H1 (cell line): ENCODE measurements around the gene CELA2A. TPM values are rescaled to one million over a fixed set of nuclear protein-coding genes. Genes with fewer than 3 reads are reported as not detected.

Experiments used
- CTCF ChIA-PET: fragments of 300-600 bp; sonication (Branson Sonifier 250); formaldehyde crosslinking; loops from one replicate; lab custom pipeline; 2021; ENCODE audit not compliant: partially characterized antibody; lab: Charles Lee
- POLR2A ChIA-PET: fragments of 300-600 bp; sonication (Branson Sonifier 250); formaldehyde crosslinking; loops from one replicate; lab custom pipeline; 2021; ENCODE audit warnings: inconsistent platforms; ENCODE audit not compliant: partially characterized antibody; lab: Charles Lee
- DNase-seq, 2 experiments: peaks; one replicate each; pipeline versions ENCODE4 v3.0.0 to v3.0.0-alpha.2; 2010 to 2022; ENCODE audit warnings: low spot score in 2 of 2, low read depth in 1 of 2, mixed read lengths in 1 of 2
- FAIRE-seq: peaks from 2 replicates; lab custom pipeline; 2011; peaks lifted over from hg19 to GRCh38; lab: Jason Lieb, UNC
- H2AFZ ChIP-seq: 2 replicates; pipeline ENCODE4 v1.8.1; 2012; ENCODE audit warnings: low read length, inconsistent platforms
- H2AK5ac ChIP-seq: 2 replicates; pipeline ENCODE4 v1.6.1; 2013; ENCODE audit warnings: low read depth, low read length
- H2BK120ac ChIP-seq: replicated peaks from 2 replicates; pipeline ENCODE3; 2013; ENCODE audit warnings: low read depth, low read length, inconsistent platforms
- H2BK12ac ChIP-seq: 2 replicates; pipeline ENCODE4 v1.6.1; 2013; ENCODE audit warnings: low read depth, low read length
- H2BK15ac ChIP-seq: 2 replicates; pipeline ENCODE4 v1.6.1; 2013; ENCODE audit warnings: low read length
- H2BK20ac ChIP-seq: 2 replicates; pipeline ENCODE4 v1.6.1; 2013; ENCODE audit warnings: low read length
- H2BK5ac ChIP-seq: 2 replicates; pipeline ENCODE4 v1.6.1; 2013; ENCODE audit warnings: low read depth, low read length
- H3K14ac ChIP-seq: 2 replicates; pipeline ENCODE4 v1.6.1; 2013; ENCODE audit warnings: inconsistent platforms; ENCODE audit not compliant: insufficient read length
- H3K18ac ChIP-seq: 2 replicates; pipeline ENCODE4 v1.6.1; 2013; ENCODE audit warnings: low read length; ENCODE audit errors: extremely low read depth
- H3K23ac ChIP-seq: 2 replicates; pipeline ENCODE4 v1.6.1; 2013; ENCODE audit warnings: inconsistent platforms; ENCODE audit not compliant: insufficient read length
- H3K23me2 ChIP-seq: 2 replicates; pipeline ENCODE4 v1.6.1; 2013; ENCODE audit warnings: low read depth, low read length
- H3K27ac ChIP-seq: 2 replicates; pipeline ENCODE4 v1.6.1; 2011; ENCODE audit warnings: low read depth, low read length, inconsistent platforms
- H3K27me3 ChIP-seq, 4 experiments: replicated peaks in 1 of 4; 1 replicate in 1 of 4; 2 replicates in 3 of 4; pipeline versions ENCODE4 v1.6.1 to v1.8.1; 2011 to 2013; ENCODE audit warnings: low read length in 3 of 4, mild to moderate bottlenecking in 3 of 4, inconsistent platforms in 2 of 4, mixed read lengths in 2 of 4, moderate library complexity in 1 of 4; ENCODE audit not compliant: control insufficient read depth in 3 of 4, insufficient read depth in 3 of 4; ENCODE audit errors: extremely low read depth in 1 of 4
- H3K36me3 ChIP-seq, 4 experiments: 2 replicates each; pipeline versions ENCODE4 v1.6.1 to v1.8.1; 2011 to 2013; ENCODE audit warnings: mild to moderate bottlenecking in 4 of 4, low read length in 3 of 4, moderate library complexity in 2 of 4, control low read depth in 1 of 4, inconsistent platforms in 1 of 4; ENCODE audit not compliant: insufficient read depth in 4 of 4, control insufficient read depth in 2 of 4
- H3K4ac ChIP-seq: replicated peaks from 2 replicates; pipeline ENCODE3; 2013; ENCODE audit warnings: low read length, low read depth, mixed read lengths, inconsistent platforms; ENCODE audit not compliant: insufficient read length
- H3K4me1 ChIP-seq, 4 experiments: replicated peaks in 1 of 4; 1 replicate in 1 of 4; 2 replicates in 3 of 4; pipeline versions ENCODE4 v1.6.1 to v1.8.1; 2011 to 2013; ENCODE audit warnings: low read length in 3 of 4, inconsistent platforms in 2 of 4, mixed read lengths in 1 of 4; ENCODE audit not compliant: insufficient read depth in 4 of 4, control insufficient read depth in 3 of 4
- H3K4me2 ChIP-seq, 2 experiments: 2 replicates each; pipeline versions ENCODE4 v1.6.1 to v1.8.1; 2011 to 2013; ENCODE audit warnings: low read depth in 2 of 2, low read length in 2 of 2, control low read depth in 1 of 2, inconsistent platforms in 1 of 2, mild to moderate bottlenecking in 1 of 2; ENCODE audit not compliant: insufficient read depth in 1 of 2
- H3K4me3 ChIP-seq, 4 experiments: fragments of 200-600, 300-600 bp in 1 of 4; sonication (generic), shearing (Covaris generic), sonication (Bioruptor Twin) in 1 of 4; 2 replicates each; pipeline versions ENCODE4 v1.5.1 to v1.8.1; 2011 to 2016; ENCODE audit warnings: low read length in 4 of 4, low read depth in 3 of 4, control low read depth in 2 of 4, inconsistent platforms in 2 of 4, mild to moderate bottlenecking in 2 of 4, mixed read lengths in 1 of 4, moderate library complexity in 1 of 4; ENCODE audit not compliant: insufficient read depth in 2 of 4; ENCODE audit errors: extremely low read depth in 1 of 4
- H3K56ac ChIP-seq: replicated peaks from 2 replicates; pipeline ENCODE3; 2013; ENCODE audit warnings: low read depth, mild to moderate bottlenecking, mixed read lengths, low read length, inconsistent platforms; ENCODE audit not compliant: insufficient read length
- H3K79me1 ChIP-seq: 2 replicates; pipeline ENCODE4 v1.6.1; 2013; ENCODE audit warnings: low read depth, low read length, control low read depth
- H3K79me2 ChIP-seq, 2 experiments: 2 replicates each; pipeline versions ENCODE4 v1.6.1 to v1.8.1; 2012 to 2013; ENCODE audit warnings: low read length in 2 of 2, mild to moderate bottlenecking in 2 of 2, inconsistent platforms in 1 of 2; ENCODE audit not compliant: insufficient read depth in 2 of 2, control insufficient read depth in 1 of 2
- H3K9ac ChIP-seq, 4 experiments: replicated peaks in 1 of 4; 1 replicate in 1 of 4; 2 replicates in 3 of 4; pipeline versions ENCODE4 v1.6.1 to v1.8.1; 2011 to 2013; ENCODE audit warnings: low read depth in 3 of 4, low read length in 3 of 4, control low read depth in 2 of 4, mild to moderate bottlenecking in 2 of 4, moderate library complexity in 2 of 4, inconsistent platforms in 1 of 4; ENCODE audit errors: extremely low read depth in 1 of 4
- H3K9me3 ChIP-seq, 2 experiments: 2 replicates each; pipeline versions ENCODE4 v1.6.1 to v1.8.1; 2012 to 2013; ENCODE audit warnings: mild to moderate bottlenecking in 2 of 2, moderate library complexity in 2 of 2, control low read depth in 1 of 2, inconsistent platforms in 1 of 2, low read depth in 1 of 2, low read length in 1 of 2, mixed read lengths in 1 of 2; ENCODE audit not compliant: insufficient read depth in 2 of 2
- H4K20me1 ChIP-seq, 2 experiments: replicated peaks in 1 of 2; 2 replicates each; pipeline versions ENCODE3 to v1.8.1; 2011 to 2013; ENCODE audit warnings: inconsistent platforms in 2 of 2, low read length in 2 of 2, mild to moderate bottlenecking in 1 of 2; ENCODE audit not compliant: insufficient read depth in 2 of 2, control insufficient read depth in 1 of 2
- H4K5ac ChIP-seq: 2 replicates; pipeline ENCODE4 v1.6.1; 2013; ENCODE audit warnings: low read length, low read depth, mixed read lengths, inconsistent platforms; ENCODE audit not compliant: insufficient read length
- H4K8ac ChIP-seq: 2 replicates; pipeline ENCODE4 v1.8.0; 2013; ENCODE audit warnings: mild to moderate bottlenecking, moderate library complexity, low read length, inconsistent platforms; ENCODE audit not compliant: insufficient read depth; ENCODE audit errors: extremely low read depth
- H4K91ac ChIP-seq: replicated peaks from 2 replicates; pipeline ENCODE3; 2013; ENCODE audit warnings: low read length, mixed read lengths, inconsistent platforms; ENCODE audit not compliant: insufficient read length
- BACH1 ChIP-seq: IDR thresholded peaks from 2 replicates; pipeline ENCODE4 v1.6.1; 2012; ENCODE audit warnings: low read length, improper control_type of control experiment
- BRCA1 ChIP-seq: IDR thresholded peaks from 2 replicates; pipeline ENCODE4 v1.6.1; 2012; ENCODE audit warnings: low read depth, low read length, improper control_type of control experiment
- CEBPB ChIP-seq: IDR thresholded peaks from 2 replicates; pipeline ENCODE4 v1.6.1; 2012; ENCODE audit warnings: low read depth, low read length
- CHD2 ChIP-seq: IDR thresholded peaks from 2 replicates; pipeline ENCODE4 v1.6.1; 2012; ENCODE audit warnings: low read length, improper control_type of control experiment
- KDM5A ChIP-seq: fragments of 200-600 bp; IDR thresholded peaks from 2 replicates; pipeline ENCODE4 v1.7.1; 2012; ENCODE audit warnings: mild to moderate bottlenecking, low read length, inconsistent platforms, mixed read lengths
- RAD21 ChIP-seq, 2 experiments: IDR thresholded peaks in 1 of 2; conservative IDR thresholded peaks in 1 of 2; 2 replicates each; pipeline ENCODE4 v1.6.1; 2011; ENCODE audit warnings: low read depth in 2 of 2, low read length in 2 of 2, improper control_type of control experiment in 1 of 2, inconsistent platforms in 1 of 2, mild to moderate bottlenecking in 1 of 2, moderate library complexity in 1 of 2
- SP2 ChIP-seq: IDR thresholded peaks from 2 replicates; pipeline ENCODE4 v1.6.1; 2012; ENCODE audit warnings: mild to moderate bottlenecking, low read length, inconsistent platforms
- TAF1 ChIP-seq: IDR thresholded peaks from 2 replicates; pipeline ENCODE4 v1.6.1; 2011; ENCODE audit warnings: mild to moderate bottlenecking, low read depth, low read length
- TCF12 ChIP-seq: IDR thresholded peaks from 2 replicates; pipeline ENCODE4 v1.6.1; 2011; ENCODE audit warnings: low read depth, mild to moderate bottlenecking, low read length
- YY1 ChIP-seq: IDR thresholded peaks from 2 replicates; pipeline ENCODE4 v1.6.1; 2011; ENCODE audit warnings: low read depth, mild to moderate bottlenecking, low read length
- ZNF274 ChIP-seq: IDR thresholded peaks from 2 replicates; pipeline ENCODE4 v1.7.0; 2012; ENCODE audit warnings: low read length, borderline replicate concordance; ENCODE audit errors: extremely low read depth
- WGBS, 2 experiments: shearing (Covaris generic) in 1 of 2; methylation state at CpG; one replicate each; pipeline versions ENCODE4 v1.1.6 to v1.1.7; 2013 to 2015; ENCODE audit warnings: low lambda C conversion rate in 2 of 2, mixed read lengths in 2 of 2, inconsistent platforms in 1 of 2, low coverage in 1 of 2, missing lambda C conversion rate in 1 of 2; ENCODE audit not compliant: insufficient replicate concordance in 2 of 2, insufficient coverage in 1 of 2, insufficient read length in 1 of 2; ENCODE audit errors: extremely low coverage in 1 of 2, missing lambda C conversion rate in 1 of 2; 5-methylcytosine and 5-hydroxymethylcytosine counted together
- polyA plus RNA-seq, 7 experiments: library from polyadenylated mRNA; depleted of rRNA in 3 of 7; stranded (reverse) in 5 of 7; unstranded in 2 of 7; fragments of >200 nt in 5 of 7; fragments of 200-250 nt in 2 of 7; gene quantifications; 1 replicate in 5 of 7; 2 replicates in 1 of 7; 4 replicates in 1 of 7; pipeline versions ENCODE4 v1.2.1 to v1.2.3, GENCODE V29; 2011 to 2013; ENCODE audit warnings: missing spikeins in 2 of 7, mixed read lengths in 2 of 7
- total RNA-seq: library from RNA; stranded (reverse); fragmentation: NEBNext Ultra II Directional; extraction: Animal tissue kit (Norgen Biotek cat#: 25700); gene quantifications from 2 replicates; pipeline ENCODE4 v1.2.1, GENCODE V29; 2021
- TF ChIP-seq, protein P1 (sequence below), 3 experiments: IDR thresholded peaks; 1 replicate in 2 of 3; 2 replicates in 1 of 3; pipeline versions ENCODE4 v1.5.1 to v1.6.1; 2011; ENCODE audit warnings: low read length in 3 of 3, mild to moderate bottlenecking in 3 of 3, inconsistent platforms in 2 of 3, low read depth in 1 of 3, moderate library complexity in 1 of 3; ENCODE audit not compliant: insufficient read depth in 1 of 3; ENCODE audit errors: control extremely low read depth in 1 of 3

CELA2A gene
- total and polyA plus RNA-seq, 2 of the 8 experiments (the other 6 are each of a cell fraction or from before 2014, with no cell fraction given), result not detected

GRCh38 chr1:15431571-15431948, 25.0 kb upstream of the CELA2A start:
- H2BK120ac ChIP-seq, result no peak overlapping the region
- no peak overlapping the region for H2BK20ac ChIP-seq
- WGBS, 2 experiments, result 78% methylated on average over 4 of the region's 4 CpGs; no CpG with 5 or more reads in 1 of the 2 experiments
- no peak overlapping the region for H4K5ac ChIP-seq
- no peak overlapping the region for H2BK12ac ChIP-seq
- H3K4me1 ChIP-seq, result peaks cover 0 to 7% (median 2%) of the 10 kb centered on the region in 4 experiments; a peak in 5 of 7 replicates
- H2BK5ac ChIP-seq, result no peak overlapping the region
- H3K27ac ChIP-seq, result no peak overlapping the region
- no peaks in the 10 kb centered on the region; a peak in 1 of 7 replicates for H3K27me3 ChIP-seq
- FAIRE-seq (no peak), DNase-seq (no peak)
- H3K56ac ChIP-seq, result no peak overlapping the region
- peaks cover 2% of the 10 kb centered on the region; the same call in 1 of the 2 replicates for H3K23me2 ChIP-seq
- H4K8ac ChIP-seq, result no peak overlapping the region
- no peak overlapping the region for H3K4me2 ChIP-seq
- H3K9ac ChIP-seq, result no peak overlapping the region
- H3K14ac ChIP-seq, result no peak overlapping the region
- no peaks in the 10 kb centered on the region for H3K79me1 ChIP-seq
- no peak overlapping the region for H3K4ac ChIP-seq
- H3K4me3 ChIP-seq, result no peak overlapping the region
- no peak overlapping the region for H2AK5ac ChIP-seq
- no peaks in the 10 kb centered on the region for H3K79me2 ChIP-seq
- no peak overlapping the region for H4K91ac ChIP-seq
- H3K18ac ChIP-seq, result no peak overlapping the region
- H3K36me3 ChIP-seq, result no peaks in the 10 kb centered on the region; a peak in 1 of 8 replicates
- H3K9me3 ChIP-seq, result no peaks in the 10 kb centered on the region
- no peak overlapping the region for H2AFZ ChIP-seq
- H3K23ac ChIP-seq, result no peak overlapping the region
- H2BK15ac ChIP-seq, result 0 out of 2 replicates have a peak overlapping the region, but pooled peaks have one; percentile 81
- POLR2A ChIA-PET, result interaction anchor here (1.0 to 1.4 kb wide), 2 partner anchors 103 to 108 kb away, joined by 3 to 4 read pairs; no protein-coding TSS in a partner anchor
- CTCF ChIA-PET, result interaction anchor here (0.6 to 16.9 kb wide), 40 partner anchors 9 to 331 kb away, joined by 3 to 170 read pairs (median 4); no protein-coding TSS in a partner anchor
- H4K20me1 ChIP-seq, result peaks cover 0 to 2% of the 10 kb centered on the region in 2 experiments
- TF ChIP-seq KDM5A (no peak), BRCA1 (no peak), CEBPB (no peak), CHD2 (no peak), RAD21 (IDR thresholded peaks at IDR 0.05 in 1 of 2, conservative IDR thresholded peaks at IDR 0.05 in 1 of 2; ENCODE audit: low read depth in 2 of 2, low read length in 2 of 2) (no peak), TCF12 (no peak), TAF1 (no peak), ZNF274 (no peak), BACH1 (no peak), YY1 (no peak), SP2 (no peak)
- TF ChIP-seq, protein P1, sequence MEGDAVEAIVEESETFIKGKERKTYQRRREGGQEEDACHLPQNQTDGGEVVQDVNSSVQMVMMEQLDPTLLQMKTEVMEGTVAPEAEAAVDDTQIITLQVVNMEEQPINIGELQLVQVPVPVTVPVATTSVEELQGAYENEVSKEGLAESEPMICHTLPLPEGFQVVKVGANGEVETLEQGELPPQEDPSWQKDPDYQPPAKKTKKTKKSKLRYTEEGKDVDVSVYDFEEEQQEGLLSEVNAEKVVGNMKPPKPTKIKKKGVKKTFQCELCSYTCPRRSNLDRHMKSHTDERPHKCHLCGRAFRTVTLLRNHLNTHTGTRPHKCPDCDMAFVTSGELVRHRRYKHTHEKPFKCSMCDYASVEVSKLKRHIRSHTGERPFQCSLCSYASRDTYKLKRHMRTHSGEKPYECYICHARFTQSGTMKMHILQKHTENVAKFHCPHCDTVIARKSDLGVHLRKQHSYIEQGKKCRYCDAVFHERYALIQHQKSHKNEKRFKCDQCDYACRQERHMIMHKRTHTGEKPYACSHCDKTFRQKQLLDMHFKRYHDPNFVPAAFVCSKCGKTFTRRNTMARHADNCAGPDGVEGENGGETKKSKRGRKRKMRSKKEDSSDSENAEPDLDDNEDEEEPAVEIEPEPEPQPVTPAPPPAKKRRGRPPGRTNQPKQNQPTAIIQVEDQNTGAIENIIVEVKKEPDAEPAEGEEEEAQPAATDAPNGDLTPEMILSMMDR (IDR thresholded peaks at IDR 0.05; ENCODE audit: control extremely low read depth in 1 of 3, insufficient read depth in 1 of 3, low read depth in 1 of 3, low read length in 3 of 3), result no peak
